Right lobe of liver (tissue), 4 donors: ENCODE results near the gene DLG2.

Experiments
- CTCF ChIP-seq, 4 donors: fragments of 200-600 bp in 3 of 4; fragments of 450-650 bp in 1 of 4; IDR thresholded peaks; one replicate each; pipeline versions ENCODE4 v1.5.1 to v1.8.0; 2016 to 2022; ENCODE audit warnings: antibody characterized with exemption in 4 of 4, mild to moderate bottlenecking in 2 of 4
- POLR2A ChIP-seq: fragments of 450-650 bp; IDR thresholded peaks from one replicate; pipeline ENCODE4 v1.6.1; 2017; ENCODE audit warnings: antibody characterized with exemption, mild to moderate bottlenecking
- donor health status: DM: no; HTN: no; CAD: no.
- donor health status: DM: no; HTN: no; CAD: no.
- donor health status: DM: no; HTN: yes; CAD: no.

DNA sequence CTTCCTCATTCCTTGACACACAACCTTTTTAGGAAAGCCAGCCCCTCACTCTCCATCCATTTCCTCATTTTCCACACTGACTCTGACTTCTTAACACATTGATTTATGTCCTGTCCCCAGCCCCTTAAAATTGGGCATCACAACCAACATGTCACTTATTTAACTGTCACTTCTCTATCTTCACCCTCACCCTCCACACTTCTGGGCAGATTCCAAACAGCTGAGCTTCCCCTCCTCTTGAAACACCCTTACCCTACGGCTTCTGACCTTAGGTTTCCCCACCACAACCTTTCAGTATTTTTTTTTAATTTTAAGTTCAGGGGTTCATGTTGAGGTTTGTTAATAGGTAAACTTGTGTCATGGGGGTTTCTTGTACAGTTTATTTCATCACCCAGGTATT is 696.3 kb downstream of the DLG2 start:
- TF ChIP-seq CTCF (IDR thresholded peaks at IDR 0.05) (no peak), POLR2A (no peak)
